ENCODE data around the gene PTPRN2.

DNA sequence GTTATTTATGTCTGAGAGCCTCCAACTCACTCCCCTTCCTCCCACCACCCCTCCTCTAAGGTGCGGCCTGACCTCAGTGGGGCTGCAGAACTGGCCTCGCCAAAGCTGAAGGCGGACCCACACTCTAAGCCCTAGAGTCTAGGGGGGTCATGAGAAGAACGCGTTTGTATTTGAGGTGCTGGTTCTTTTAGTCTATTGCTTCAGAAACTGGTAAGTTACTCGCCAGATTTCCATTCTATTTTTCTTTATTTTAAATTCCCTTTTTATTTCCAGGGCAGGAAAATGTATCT, 893.3 kb downstream of the PTPRN2 start:
- no peak for TF ChIP-seq RXRA (IDR thresholded peaks at IDR 0.05; ENCODE audit: borderline replicate concordance, low read depth)
- TF ChIP-seq, protein P1, sequence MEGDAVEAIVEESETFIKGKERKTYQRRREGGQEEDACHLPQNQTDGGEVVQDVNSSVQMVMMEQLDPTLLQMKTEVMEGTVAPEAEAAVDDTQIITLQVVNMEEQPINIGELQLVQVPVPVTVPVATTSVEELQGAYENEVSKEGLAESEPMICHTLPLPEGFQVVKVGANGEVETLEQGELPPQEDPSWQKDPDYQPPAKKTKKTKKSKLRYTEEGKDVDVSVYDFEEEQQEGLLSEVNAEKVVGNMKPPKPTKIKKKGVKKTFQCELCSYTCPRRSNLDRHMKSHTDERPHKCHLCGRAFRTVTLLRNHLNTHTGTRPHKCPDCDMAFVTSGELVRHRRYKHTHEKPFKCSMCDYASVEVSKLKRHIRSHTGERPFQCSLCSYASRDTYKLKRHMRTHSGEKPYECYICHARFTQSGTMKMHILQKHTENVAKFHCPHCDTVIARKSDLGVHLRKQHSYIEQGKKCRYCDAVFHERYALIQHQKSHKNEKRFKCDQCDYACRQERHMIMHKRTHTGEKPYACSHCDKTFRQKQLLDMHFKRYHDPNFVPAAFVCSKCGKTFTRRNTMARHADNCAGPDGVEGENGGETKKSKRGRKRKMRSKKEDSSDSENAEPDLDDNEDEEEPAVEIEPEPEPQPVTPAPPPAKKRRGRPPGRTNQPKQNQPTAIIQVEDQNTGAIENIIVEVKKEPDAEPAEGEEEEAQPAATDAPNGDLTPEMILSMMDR (IDR thresholded peaks at IDR 0.05) = no peak
- TF ChIP-seq TAF1 (IDR thresholded peaks at IDR 0.05; ENCODE audit: borderline replicate concordance, low read depth, low read length) = no peak
